KOPT-K1 (cell line): ENCODE results near the gene PRXL2B.

Experiments
- H3K27ac ChIP-seq: fragments of 200-600 bp; sonication (generic); 2 replicates; pipeline ENCODE4 v1.5.1; 2016; ENCODE audit warnings: antibody characterized with exemption, mild to moderate bottlenecking, low read depth, low read length; ENCODE audit not compliant: poor library complexity, severe bottlenecking
- H3K36me3 ChIP-seq: fragments of 200-600 bp; sonication (generic); 2 replicates; pipeline ENCODE4 v1.5.1; 2017; ENCODE audit warnings: antibody characterized with exemption, mild to moderate bottlenecking, low read length, moderate library complexity; ENCODE audit not compliant: insufficient read depth
- H3K9me3 ChIP-seq: fragments of 200-600 bp; sonication (generic); 2 replicates; pipeline ENCODE4 v1.5.1; 2017; ENCODE audit warnings: antibody characterized with exemption, low read length, mild to moderate bottlenecking; ENCODE audit not compliant: insufficient read depth, poor library complexity, severe bottlenecking

PRXL2B gene

DNA sequence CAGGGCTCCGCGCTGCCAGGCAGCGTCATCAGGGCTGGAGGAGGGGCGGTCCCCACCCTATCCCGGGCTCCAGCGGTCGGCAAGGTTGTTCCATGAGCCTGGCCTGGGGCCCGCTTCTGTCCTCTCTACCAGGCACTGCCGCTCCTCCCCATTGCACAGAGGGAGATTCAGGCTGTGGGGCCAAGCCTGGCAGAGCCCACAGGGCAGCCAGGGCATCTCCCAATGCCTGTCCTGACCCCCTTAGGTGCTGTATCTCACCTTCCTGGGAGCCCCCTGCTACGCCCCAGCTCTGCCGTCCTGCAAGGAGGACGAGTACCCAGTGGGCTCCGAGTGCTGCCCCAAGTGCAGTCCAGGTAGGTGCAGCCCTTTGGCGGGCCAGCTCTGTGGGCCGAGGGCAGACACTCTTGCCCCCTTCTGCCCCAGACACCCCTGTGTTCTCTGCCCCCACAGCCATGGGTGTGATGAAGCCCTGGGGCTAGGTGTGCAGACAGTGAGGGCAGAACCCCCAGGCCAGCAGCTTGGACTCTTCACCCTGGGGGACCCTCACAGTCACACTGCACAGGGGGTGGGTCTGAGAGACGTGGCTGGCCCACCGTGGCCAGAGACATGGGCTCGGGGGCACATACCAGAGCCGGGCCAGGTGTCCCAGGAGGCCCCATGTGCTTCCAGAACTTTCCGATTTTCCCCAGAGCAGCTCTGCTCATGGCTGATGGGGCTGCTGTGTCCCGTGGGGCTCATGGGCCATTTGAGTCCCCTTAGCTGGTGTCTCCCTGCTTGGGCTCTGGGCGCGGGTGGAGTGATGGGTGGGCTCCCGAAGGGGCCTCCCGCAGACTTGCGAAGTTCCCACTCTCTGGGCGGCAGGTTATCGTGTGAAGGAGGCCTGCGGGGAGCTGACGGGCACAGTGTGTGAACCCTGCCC lies 28.8 kb upstream of the PRXL2B start:
- Histone ChIP-seq H3K27ac (peak overlapping the region; percentile 99), H3K9me3 (no peaks in the 10 kb centered on the region), H3K36me3 (peaks cover 2% of the 10 kb centered on the region; the same call in 1 of the 2 replicates)

DNA sequence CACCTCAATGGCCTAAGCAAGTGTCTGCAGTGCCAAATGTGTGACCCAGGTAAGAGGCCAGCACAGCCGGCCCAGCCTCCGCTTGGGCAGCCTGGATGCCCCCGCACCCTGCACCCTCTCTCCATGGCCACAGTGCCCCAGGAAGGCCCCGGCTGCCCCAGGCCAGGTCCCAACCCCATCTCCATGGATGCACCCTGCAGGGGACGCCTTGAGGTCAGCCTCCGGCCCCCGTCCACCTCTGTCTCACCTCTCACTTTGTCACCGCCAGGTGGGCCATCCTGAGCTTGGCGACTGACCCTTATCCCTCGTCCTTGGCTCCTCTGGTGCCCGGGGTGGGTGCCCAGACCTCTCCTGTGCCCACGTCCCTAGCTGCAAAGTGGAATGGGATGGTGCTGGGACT lies 28.2 kb upstream of the PRXL2B start:
- Histone ChIP-seq H3K36me3 (peaks cover 6% of the 10 kb centered on the region; the same call in 1 of the 2 replicates), H3K27ac (no peak overlapping the region), H3K9me3 (no peaks in the 10 kb centered on the region)

DNA sequence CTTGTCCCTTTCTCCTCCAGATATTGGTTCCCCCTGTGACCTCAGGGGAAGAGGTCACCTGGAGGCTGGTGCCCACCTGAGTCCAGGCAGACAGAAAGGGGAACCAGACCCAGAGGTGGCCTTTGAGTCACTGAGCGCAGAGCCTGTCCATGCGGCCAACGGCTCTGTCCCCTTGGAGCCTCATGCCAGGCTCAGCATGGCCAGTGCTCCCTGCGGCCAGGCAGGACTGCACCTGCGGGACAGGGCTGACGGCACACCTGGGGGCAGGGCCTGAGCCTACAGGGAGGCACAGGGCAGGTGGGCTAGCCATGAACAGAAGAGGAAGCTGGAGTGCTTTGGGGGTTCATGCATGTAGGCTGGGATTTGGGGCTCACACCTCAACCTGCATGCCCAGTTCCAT lies 27.7 kb upstream of the PRXL2B start:
- H3K9me3 ChIP-seq: no peaks in the 10 kb centered on the region
- no peak overlapping the region for H3K27ac ChIP-seq
- H3K36me3 ChIP-seq: peaks cover 6% of the 10 kb centered on the region; the same call in 1 of the 2 replicates

DNA sequence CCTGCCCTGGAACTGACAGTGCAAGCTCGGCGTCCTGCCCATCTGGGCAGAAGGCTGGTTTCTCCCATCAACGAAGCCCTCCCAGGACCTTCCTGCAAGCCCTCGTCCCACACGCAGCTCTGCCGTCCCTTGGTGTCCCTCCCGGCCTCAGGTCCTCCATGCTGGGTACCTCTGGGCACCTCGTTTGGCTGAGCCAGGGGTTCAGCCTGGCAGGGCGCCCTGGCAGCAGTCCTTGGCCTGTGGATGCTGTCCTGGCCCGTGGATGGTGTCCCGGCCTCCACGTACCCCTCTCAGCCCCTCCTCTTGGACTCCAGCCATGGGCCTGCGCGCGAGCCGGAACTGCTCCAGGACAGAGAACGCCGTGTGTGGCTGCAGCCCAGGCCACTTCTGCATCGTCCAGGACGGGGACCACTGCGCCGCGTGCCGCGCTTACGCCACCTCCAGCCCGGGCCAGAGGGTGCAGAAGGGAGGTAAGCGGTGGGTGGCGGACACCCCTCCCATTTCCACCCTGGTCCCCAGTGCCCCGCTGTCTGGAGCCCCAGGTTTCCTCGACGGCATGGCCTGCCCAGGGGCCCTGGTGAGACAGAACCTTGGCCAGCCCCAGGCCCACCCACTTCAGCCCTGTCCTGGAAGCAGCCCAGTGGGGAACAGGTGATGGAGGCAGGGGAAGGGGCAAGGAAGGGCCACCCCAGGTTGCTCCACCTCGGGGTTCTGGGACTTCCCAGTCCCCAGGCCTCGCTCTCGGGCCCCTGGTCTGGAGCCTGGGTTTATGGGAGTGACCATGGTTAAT lies 26.9 kb upstream of the PRXL2B start:
- Histone ChIP-seq H3K36me3 (peaks cover 6% of the 10 kb centered on the region; the same call in 1 of the 2 replicates), H3K27ac (no peak overlapping the region), H3K9me3 (no peaks in the 10 kb centered on the region)

- no peak overlapping the region for H3K27ac ChIP-seq
- H3K9me3 ChIP-seq: no peaks in the 10 kb centered on the region
- peaks cover 6% of the 10 kb centered on the region; the same call in 1 of the 2 replicates for H3K36me3 ChIP-seq
Observed at GRCh38 chr1:2560299-2561073, 26.1 kb upstream of the PRXL2B start.

DNA sequence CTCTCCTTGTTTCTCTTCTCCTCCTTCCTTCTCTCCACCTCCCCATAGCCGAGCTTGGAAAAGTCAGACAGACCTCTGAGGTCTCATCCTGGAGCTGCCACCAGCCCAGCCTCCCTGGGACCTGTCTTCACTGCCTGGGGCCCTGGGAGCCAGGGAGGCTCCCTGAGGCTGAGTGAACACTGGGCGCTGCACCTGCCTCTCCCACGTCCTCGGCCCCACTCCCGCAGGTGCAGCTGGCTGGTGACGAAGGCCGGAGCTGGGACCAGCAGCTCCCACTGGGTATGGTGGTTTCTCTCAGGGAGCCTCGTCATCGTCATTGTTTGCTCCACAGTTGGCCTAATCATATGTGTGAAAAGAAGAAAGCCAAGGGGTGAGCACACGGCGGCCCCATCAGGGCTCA lies 25.1 kb upstream of the PRXL2B start:
- Histone ChIP-seq H3K36me3 (peaks cover 6% of the 10 kb centered on the region; the same call in 1 of the 2 replicates), H3K27ac (no peak overlapping the region), H3K9me3 (no peaks in the 10 kb centered on the region)

- peaks cover 6% of the 10 kb centered on the region; the same call in 1 of the 2 replicates for H3K36me3 ChIP-seq
- H3K9me3 ChIP-seq: no peaks in the 10 kb centered on the region
- no peak overlapping the region for H3K27ac ChIP-seq
Observed at GRCh38 chr1:2561898-2562895, 24.4 kb upstream of the PRXL2B start.

DNA sequence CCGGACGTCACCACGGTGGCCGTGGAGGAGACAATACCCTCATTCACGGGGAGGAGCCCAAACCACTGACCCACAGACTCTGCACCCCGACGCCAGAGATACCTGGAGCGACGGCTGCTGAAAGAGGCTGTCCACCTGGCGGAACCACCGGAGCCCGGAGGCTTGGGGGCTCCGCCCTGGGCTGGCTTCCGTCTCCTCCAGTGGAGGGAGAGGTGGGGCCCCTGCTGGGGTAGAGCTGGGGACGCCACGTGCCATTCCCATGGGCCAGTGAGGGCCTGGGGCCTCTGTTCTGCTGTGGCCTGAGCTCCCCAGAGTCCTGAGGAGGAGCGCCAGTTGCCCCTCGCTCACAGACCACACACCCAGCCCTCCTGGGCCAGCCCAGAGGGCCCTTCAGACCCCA lies 23.4 kb upstream of the PRXL2B start:
- H3K27ac ChIP-seq: no peak overlapping the region
- no peaks in the 10 kb centered on the region for H3K9me3 ChIP-seq
- H3K36me3 ChIP-seq: peaks cover 6% of the 10 kb centered on the region; the same call in 1 of the 2 replicates

DNA sequence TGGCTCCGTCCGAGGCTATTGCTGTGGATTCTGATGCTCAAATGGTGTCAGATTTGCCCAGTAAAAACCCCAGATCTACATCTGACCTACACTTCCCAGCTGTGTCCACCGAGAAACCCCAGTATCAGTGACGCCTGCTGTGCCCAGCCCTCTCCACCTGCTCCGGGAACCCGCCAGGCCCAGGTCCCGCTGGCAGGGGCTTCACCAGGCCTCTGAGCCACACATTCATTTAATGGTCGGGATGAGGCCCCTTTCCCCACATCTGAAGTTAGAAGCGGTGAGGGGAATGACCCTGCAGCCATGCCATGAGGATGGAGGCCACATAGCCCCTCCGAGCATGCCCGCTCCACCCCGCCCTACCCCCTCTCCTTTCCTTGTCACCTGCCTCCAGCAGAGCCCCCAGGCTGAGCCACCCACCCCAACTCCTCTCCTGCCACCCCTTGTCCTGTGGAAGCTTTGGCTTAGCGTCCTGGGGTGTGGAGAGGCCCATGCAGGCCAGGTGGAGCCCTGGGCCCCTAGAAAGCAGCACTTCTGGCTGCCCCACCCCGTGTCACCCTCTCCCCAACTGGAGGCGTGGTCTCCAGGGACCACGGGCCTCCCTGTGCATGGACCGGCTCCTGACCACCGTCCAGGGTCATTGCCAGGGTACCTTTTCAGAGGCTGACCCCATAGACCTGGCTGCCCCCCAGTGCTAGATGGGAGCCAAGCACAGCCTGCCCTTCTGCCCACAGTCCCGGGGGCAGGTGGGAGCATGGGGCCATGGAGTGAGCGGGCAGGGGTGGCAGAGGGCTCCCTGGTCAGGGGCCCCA lies 22.4 kb upstream of the PRXL2B start:
- Histone ChIP-seq H3K27ac (no peak overlapping the region), H3K9me3 (no peaks in the 10 kb centered on the region), H3K36me3 (peaks cover 6% of the 10 kb centered on the region; the same call in 1 of the 2 replicates)

GRCh38 chr1:2564815-2565374 lies 21.7 kb upstream of the PRXL2B start:
- Histone ChIP-seq H3K27ac (no peak overlapping the region), H3K36me3 (peaks cover 6% of the 10 kb centered on the region; the same call in 1 of the 2 replicates), H3K9me3 (no peaks in the 10 kb centered on the region)

- Histone ChIP-seq H3K9me3 (no peaks in the 10 kb centered on the region), H3K36me3 (peaks cover 6% of the 10 kb centered on the region; the same call in 1 of the 2 replicates), H3K27ac (no peak overlapping the region)
Observed at GRCh38 chr1:2566101-2567045, 20.2 kb upstream of the PRXL2B start.

DNA sequence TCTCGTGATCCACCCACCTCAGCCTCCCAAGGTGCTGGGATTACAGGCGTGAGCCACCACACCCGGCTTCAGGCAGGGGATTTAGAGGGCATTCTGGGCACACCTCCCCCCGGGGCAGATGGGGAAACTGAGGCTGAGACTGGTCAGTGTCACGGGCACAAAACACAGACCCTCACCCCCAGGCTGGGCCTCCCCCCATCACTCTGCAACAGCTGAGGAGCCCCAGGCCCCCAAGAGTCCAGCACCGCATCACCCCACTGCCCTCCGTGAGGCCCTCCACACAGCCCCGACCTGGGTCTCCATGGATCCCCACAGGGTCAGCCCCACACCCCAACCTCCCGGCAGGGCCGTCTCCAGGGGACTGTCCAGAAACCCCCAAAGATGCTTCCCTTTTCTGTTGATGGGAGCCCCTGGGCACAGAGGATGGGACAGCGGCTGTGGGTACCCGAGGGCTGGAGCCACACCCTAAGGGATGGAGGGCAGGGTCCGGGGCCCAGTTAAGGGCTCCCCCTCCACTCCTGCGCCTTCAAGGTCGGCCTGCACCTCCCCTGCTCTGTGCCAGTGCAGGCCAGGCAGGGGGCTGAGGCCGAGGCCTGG lies 19.4 kb upstream of the PRXL2B start:
- Histone ChIP-seq H3K27ac (no peak overlapping the region), H3K9me3 (no peaks in the 10 kb centered on the region)

More for the DNA sequence above, 19.4 kb upstream of the PRXL2B start:
- H3K36me3 ChIP-seq: peaks cover 6% of the 10 kb centered on the region; the same call in 1 of the 2 replicates
